ENCODE measurements around the gene CHD8. TPM values are rescaled to one million over a fixed set of nuclear protein-coding genes. Genes with fewer than 3 reads are reported as not detected.

Gene CHD8
- total and polyA plus RNA-seq, 10 of the 15 experiments (the other 5 are each of a cell fraction or from before 2014, with no cell fraction given), result 20.2 to 79.5 (median 35.5) TPM

DNA sequence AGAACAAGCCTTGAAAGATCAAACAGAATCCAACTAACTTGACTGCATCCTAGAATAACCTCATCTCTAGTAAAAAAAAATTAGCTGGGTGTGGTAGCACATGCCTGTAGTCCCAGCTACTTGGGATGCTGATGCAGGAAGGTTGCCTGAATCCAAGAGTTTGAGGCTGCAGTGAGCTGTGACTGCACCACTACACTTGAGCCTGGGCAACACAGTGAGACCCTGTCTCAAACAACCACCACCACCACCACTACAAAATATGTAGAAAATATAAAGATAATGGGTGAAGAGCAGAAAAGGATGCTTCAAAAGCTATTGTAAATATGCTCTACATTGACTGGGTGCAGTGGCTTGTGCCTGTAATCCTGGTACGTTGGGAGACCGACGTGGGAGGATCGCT is 99.4 kb downstream of the CHD8 start:
- Histone ChIP-seq H3K79me2 (ENCODE audit: control insufficient read depth, insufficient read depth, low read length) (no peaks in the 10 kb centered on the region), H3K4me3 (no peak overlapping the region), H3K9me3 (replicated peaks; ENCODE audit: control insufficient read depth, insufficient read depth, low read length) (no peaks in the 10 kb centered on the region), H3K36me3 (ENCODE audit: control insufficient read depth in 2 of 2, insufficient read depth in 2 of 2, low read length in 1 of 2) (peaks cover 16 to 51% of the 10 kb centered on the region in 2 experiments), H3K9ac (ENCODE audit: control insufficient read depth, insufficient read depth, low read length) (no peak overlapping the region), H3K4me2 (ENCODE audit: control insufficient read depth, insufficient read depth) (no peak overlapping the region), H3K4me1 (ENCODE audit: control insufficient read depth, insufficient read depth, low read length) (peaks cover 3% of the 10 kb centered on the region; the same call in 1 of the 2 replicates), H4K20me1 (ENCODE audit: control insufficient read depth, insufficient read depth) (no peaks in the 10 kb centered on the region), H3K27ac (ENCODE audit: control insufficient read depth, insufficient read depth) (no peak overlapping the region), H2AFZ (ENCODE audit: control insufficient read depth, low read depth, low read length) (no peak overlapping the region), H3K27me3 (replicated peaks in 1 of 2; ENCODE audit: control insufficient read depth in 2 of 2, insufficient read depth in 2 of 2, low read length in 1 of 2) (no peaks in the 10 kb centered on the region)
- RAD21 ChIA-PET (ENCODE audit: unreplicated experiment), result interaction anchor here (1.2 kb wide), 1 partner anchor 46 kb away, joined by 3 read pairs; no protein-coding TSS in a partner anchor
- TF ChIP-seq, protein P1, sequence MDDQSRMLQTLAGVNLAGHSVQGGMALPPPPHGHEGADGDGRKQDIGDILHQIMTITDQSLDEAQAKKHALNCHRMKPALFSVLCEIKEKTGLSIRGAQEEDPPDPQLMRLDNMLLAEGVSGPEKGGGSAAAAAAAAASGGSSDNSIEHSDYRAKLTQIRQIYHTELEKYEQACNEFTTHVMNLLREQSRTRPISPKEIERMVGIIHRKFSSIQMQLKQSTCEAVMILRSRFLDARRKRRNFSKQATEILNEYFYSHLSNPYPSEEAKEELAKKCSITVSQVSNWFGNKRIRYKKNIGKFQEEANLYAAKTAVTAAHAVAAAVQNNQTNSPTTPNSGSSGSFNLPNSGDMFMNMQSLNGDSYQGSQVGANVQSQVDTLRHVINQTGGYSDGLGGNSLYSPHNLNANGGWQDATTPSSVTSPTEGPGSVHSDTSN (IDR thresholded peaks at IDR 0.05; ENCODE audit: insufficient replicate concordance, low read depth, low read length), result no peak
- 100% methylated on average over 4 of the region's 4 CpGs for WGBS (ENCODE audit: insufficient coverage, insufficient replicate concordance, low lambda C conversion rate, missing lambda C conversion rate)
- no TSS peak for BruUV-seq (replicated peaks)
- POLR2A ChIA-PET, result interaction anchor here (1.0 kb wide), 1 partner anchor 14 kb away, joined by 3 read pairs; no protein-coding TSS in a partner anchor
- ATAC-seq (no peak), DNase-seq (ENCODE audit: low read depth, low spot score) (no peak), FAIRE-seq (no peak)
- intact Hi-C loops (cut with micrococcal nuclease; ENCODE audit: unreplicated experiment) (no loop called here), in situ Hi-C loops (cut with MboI) (no loop called here)
- SMC1A ChIA-PET (ENCODE audit: uncharacterized antibody, unreplicated experiment), result interaction anchor here (1.0 to 1.1 kb wide), 3 partner anchors 14 to 97 kb away, joined by 3 to 4 read pairs (median 3); no protein-coding TSS in a partner anchor
- CTCF ChIA-PET, result no interaction called here

DNA sequence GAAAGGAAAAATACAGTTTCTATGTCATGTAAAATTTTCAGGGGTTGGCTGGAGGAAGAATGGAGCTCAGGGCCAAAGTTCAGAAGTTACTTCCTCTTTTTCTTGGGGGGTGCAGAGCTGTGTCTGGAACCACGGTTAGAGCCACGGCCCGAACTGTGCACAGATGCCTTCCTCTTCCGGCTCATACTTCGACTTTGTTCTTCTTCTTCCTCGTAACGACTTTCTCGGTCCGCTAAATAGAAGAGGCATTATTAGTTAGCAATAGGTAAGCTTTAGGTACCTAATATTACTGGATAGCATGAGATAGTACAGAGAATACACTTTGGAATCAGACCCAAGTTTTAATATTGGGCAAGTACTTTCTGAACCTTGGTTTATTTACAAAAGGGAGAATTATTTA is 103.3 kb downstream of the CHD8 start:
- Histone ChIP-seq H3K9ac (ENCODE audit: control insufficient read depth, insufficient read depth, low read length) (no peak overlapping the region), H2AFZ (ENCODE audit: control insufficient read depth, low read depth, low read length) (0 out of 2 replicates have a peak overlapping the region, but pooled peaks have one; percentile 16), H4K20me1 (ENCODE audit: control insufficient read depth, insufficient read depth) (no peaks in the 10 kb centered on the region), H3K79me2 (ENCODE audit: control insufficient read depth, insufficient read depth, low read length) (no peaks in the 10 kb centered on the region), H3K27ac (ENCODE audit: control insufficient read depth, insufficient read depth) (no peak overlapping the region), H3K9me3 (replicated peaks; ENCODE audit: control insufficient read depth, insufficient read depth, low read length) (no peaks in the 10 kb centered on the region), H3K27me3 (replicated peaks in 1 of 2; ENCODE audit: control insufficient read depth in 2 of 2, insufficient read depth in 2 of 2, low read length in 1 of 2) (no peaks in the 10 kb centered on the region), H3K4me2 (ENCODE audit: control insufficient read depth, insufficient read depth) (no peak overlapping the region), H3K36me3 (ENCODE audit: control insufficient read depth in 2 of 2, insufficient read depth in 2 of 2, low read length in 1 of 2) (peaks cover 9 to 29% of the 10 kb centered on the region in 2 experiments), H3K4me1 (ENCODE audit: control insufficient read depth, insufficient read depth, low read length) (peaks cover 3% of the 10 kb centered on the region; the same call in 1 of the 2 replicates), H3K4me3 (no peak overlapping the region)
- 81% methylated on average over 9 of the region's 9 CpGs for WGBS (ENCODE audit: insufficient coverage, insufficient replicate concordance, low lambda C conversion rate, missing lambda C conversion rate)
- BruUV-seq (replicated peaks), result no TSS peak
- RAD21 ChIA-PET (ENCODE audit: unreplicated experiment), result interaction anchor here (0.6 kb wide), 1 partner anchor 88 kb away, joined by 3 read pairs; no protein-coding TSS in a partner anchor
- no peak for DNase-seq (ENCODE audit: low read depth, low spot score)
- POLR2A ChIA-PET, result no interaction called here
- intact Hi-C loops (cut with micrococcal nuclease; ENCODE audit: unreplicated experiment) (no loop called here), in situ Hi-C loops (cut with MboI) (no loop called here)
- CTCF ChIA-PET, result interaction anchor here (0.8 to 1.5 kb wide), 2 partner anchors 10 to 30 kb away, joined by 3 to 4 read pairs; no protein-coding TSS in a partner anchor
- TF ChIP-seq GABPA (IDR thresholded peaks at IDR 0.05; ENCODE audit: low read depth), result peak; percentile 32; the same call in 1 of the 2 replicates
- TF ChIP-seq, protein P2, sequence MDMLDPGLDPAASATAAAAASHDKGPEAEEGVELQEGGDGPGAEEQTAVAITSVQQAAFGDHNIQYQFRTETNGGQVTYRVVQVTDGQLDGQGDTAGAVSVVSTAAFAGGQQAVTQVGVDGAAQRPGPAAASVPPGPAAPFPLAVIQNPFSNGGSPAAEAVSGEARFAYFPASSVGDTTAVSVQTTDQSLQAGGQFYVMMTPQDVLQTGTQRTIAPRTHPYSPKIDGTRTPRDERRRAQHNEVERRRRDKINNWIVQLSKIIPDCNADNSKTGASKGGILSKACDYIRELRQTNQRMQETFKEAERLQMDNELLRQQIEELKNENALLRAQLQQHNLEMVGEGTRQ (IDR thresholded peaks at IDR 0.05; ENCODE audit: borderline replicate concordance, low read depth, low read length), result no peak
- TF ChIP-seq NR2F1 (conservative IDR thresholded peaks at IDR 0.05), result peak; percentile 46
- TF ChIP-seq, protein P3, sequence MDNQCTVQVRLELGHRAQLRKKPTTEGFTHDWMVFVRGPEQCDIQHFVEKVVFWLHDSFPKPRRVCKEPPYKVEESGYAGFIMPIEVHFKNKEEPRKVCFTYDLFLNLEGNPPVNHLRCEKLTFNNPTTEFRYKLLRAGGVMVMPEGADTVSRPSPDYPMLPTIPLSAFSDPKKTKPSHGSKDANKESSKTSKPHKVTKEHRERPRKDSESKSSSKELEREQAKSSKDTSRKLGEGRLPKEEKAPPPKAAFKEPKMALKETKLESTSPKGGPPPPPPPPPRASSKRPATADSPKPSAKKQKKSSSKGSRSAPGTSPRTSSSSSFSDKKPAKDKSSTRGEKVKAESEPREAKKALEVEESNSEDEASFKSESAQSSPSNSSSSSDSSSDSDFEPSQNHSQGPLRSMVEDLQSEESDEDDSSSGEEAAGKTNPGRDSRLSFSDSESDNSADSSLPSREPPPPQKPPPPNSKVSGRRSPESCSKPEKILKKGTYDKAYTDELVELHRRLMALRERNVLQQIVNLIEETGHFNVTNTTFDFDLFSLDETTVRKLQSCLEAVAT (IDR thresholded peaks at IDR 0.05), result peak; percentile 80
- TF ChIP-seq RAD51 (IDR thresholded peaks at IDR 0.05), result no peak
- TF ChIP-seq NR2C1 (IDR thresholded peaks at IDR 0.05), result peak; percentile 69
- no peak for TF ChIP-seq MEF2B (IDR thresholded peaks at IDR 0.05; ENCODE audit: partially characterized antibody, poor library complexity, severe bottlenecking)
- TF ChIP-seq, protein P4, sequence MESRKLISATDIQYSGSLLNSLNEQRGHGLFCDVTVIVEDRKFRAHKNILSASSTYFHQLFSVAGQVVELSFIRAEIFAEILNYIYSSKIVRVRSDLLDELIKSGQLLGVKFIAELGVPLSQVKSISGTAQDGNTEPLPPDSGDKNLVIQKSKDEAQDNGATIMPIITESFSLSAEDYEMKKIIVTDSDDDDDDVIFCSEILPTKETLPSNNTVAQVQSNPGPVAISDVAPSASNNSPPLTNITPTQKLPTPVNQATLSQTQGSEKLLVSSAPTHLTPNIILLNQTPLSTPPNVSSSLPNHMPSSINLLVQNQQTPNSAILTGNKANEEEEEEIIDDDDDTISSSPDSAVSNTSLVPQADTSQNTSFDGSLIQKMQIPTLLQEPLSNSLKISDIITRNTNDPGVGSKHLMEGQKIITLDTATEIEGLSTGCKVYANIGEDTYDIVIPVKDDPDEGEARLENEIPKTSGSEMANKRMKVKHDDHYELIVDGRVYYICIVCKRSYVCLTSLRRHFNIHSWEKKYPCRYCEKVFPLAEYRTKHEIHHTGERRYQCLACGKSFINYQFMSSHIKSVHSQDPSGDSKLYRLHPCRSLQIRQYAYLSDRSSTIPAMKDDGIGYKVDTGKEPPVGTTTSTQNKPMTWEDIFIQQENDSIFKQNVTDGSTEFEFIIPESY (IDR thresholded peaks at IDR 0.05), result 0 out of 2 replicates have a peak, but pooled peaks have one; percentile 60
- ATAC-seq, result peak; percentile 84
- FAIRE-seq, result peak; percentile 35
- SMC1A ChIA-PET (ENCODE audit: uncharacterized antibody, unreplicated experiment), result interaction anchor here (0.6 to 1.0 kb wide), 4 partner anchors 42 to 165 kb away, joined by 3 to 5 read pairs (median 3); no protein-coding TSS in a partner anchor

Measured in GM12878 (cell line).